HepG2 (cell line): Measurements from ENCODE around the gene SLC35G2. TPM values are rescaled to one million over a fixed set of nuclear protein-coding genes. Genes with fewer than 3 reads are reported as not detected.
A peak's percentile ranks its signal among the peaks of the same experiment; 100 is the strongest.

Experiments
- CAMTA2 ChIP-seq: sonication (generic); formaldehyde crosslinking; IDR thresholded peaks from 2 replicates; pipeline ENCODE4 v1.4.0; 2020; ENCODE audit warnings: mild to moderate bottlenecking, missing genetic modification reagents, borderline replicate concordance
- GATAD2A ChIP-seq: IDR thresholded peaks from 2 replicates; pipeline ENCODE4 v1.6.1; 2016
- JUND ChIP-seq: sonication (generic); formaldehyde crosslinking; IDR thresholded peaks from 2 replicates; pipeline ENCODE4 v1.8.0; 2022; ENCODE audit warnings: mild to moderate bottlenecking, missing genetic modification reagents
- MATR3 ChIP-seq: sonication (generic); formaldehyde crosslinking; IDR thresholded peaks from 2 replicates; pipeline ENCODE4 v1.4.0; 2020; ENCODE audit warnings: missing genetic modification reagents
- MIXL1 ChIP-seq: IDR thresholded peaks from 2 replicates; pipeline ENCODE4 v1.6.1; 2016
- NR3C1 ChIP-seq: sonication (generic); formaldehyde crosslinking; IDR thresholded peaks from 2 replicates; pipeline ENCODE4 v1.4.0; 2020; ENCODE audit warnings: missing genetic modification reagents
- RFXANK ChIP-seq: IDR thresholded peaks from 2 replicates; pipeline ENCODE4 v1.6.1; 2016
- SIN3A ChIP-seq: IDR thresholded peaks from 2 replicates; pipeline ENCODE4 v1.6.1; 2011; ENCODE audit warnings: low read depth, mild to moderate bottlenecking, control low read depth, low read length, borderline replicate concordance
- SRSF1 ChIP-seq: fragments of 200-400 bp; formaldehyde crosslinking; optimal IDR thresholded peaks from 2 replicates; pipeline ENCODE3; 2017; ENCODE audit warnings: mild to moderate bottlenecking, low read depth, low read length, moderate library complexity
- TAF1 ChIP-seq: sonication (generic); formaldehyde crosslinking; IDR thresholded peaks from 2 replicates; pipeline ENCODE4 v1.4.0; 2020; ENCODE audit warnings: missing genetic modification reagents
- TSC22D2 ChIP-seq: sonication (generic); formaldehyde crosslinking; IDR thresholded peaks from 2 replicates; pipeline ENCODE4 v1.5.1; 2020; ENCODE audit warnings: missing genetic modification reagents, mild to moderate bottlenecking, borderline replicate concordance
- ZNF124 ChIP-seq: sonication (generic); formaldehyde crosslinking; IDR thresholded peaks from 2 replicates; pipeline ENCODE4 v1.4.0; 2020; ENCODE audit warnings: missing genetic modification reagents
- ZNF343 ChIP-seq: sonication (generic); formaldehyde crosslinking; IDR thresholded peaks from 2 replicates; pipeline ENCODE4 v1.4.0; 2020; ENCODE audit warnings: mild to moderate bottlenecking, missing genetic modification reagents
- ZNF431 ChIP-seq: sonication (generic); formaldehyde crosslinking; IDR thresholded peaks from 2 replicates; pipeline ENCODE4 v1.9.0; 2022; ENCODE audit warnings: missing genetic modification reagents, low read depth, mild to moderate bottlenecking, borderline replicate concordance
- ZNF501 ChIP-seq: sonication (generic); formaldehyde crosslinking; IDR thresholded peaks from 2 replicates; pipeline ENCODE4 v1.5.1; 2020; ENCODE audit warnings: mild to moderate bottlenecking, moderate library complexity, missing genetic modification reagents
- ZNF567 ChIP-seq: sonication (generic); formaldehyde crosslinking; IDR thresholded peaks from 2 replicates; pipeline ENCODE4 v1.8.1; 2023; ENCODE audit warnings: mild to moderate bottlenecking, missing genetic modification reagents, borderline replicate concordance
- ZNF569 ChIP-seq: sonication (generic); formaldehyde crosslinking; IDR thresholded peaks from 2 replicates; pipeline ENCODE4 v1.5.0; 2020; ENCODE audit warnings: mild to moderate bottlenecking, missing genetic modification reagents, moderate library complexity, borderline replicate concordance
- ZNF709 ChIP-seq: sonication (generic); formaldehyde crosslinking; IDR thresholded peaks from 2 replicates; pipeline ENCODE4 v1.5.0; 2020; ENCODE audit warnings: mild to moderate bottlenecking, missing genetic modification reagents
- polyA plus RNA-seq, 8 experiments: library from polyadenylated mRNA; depleted of rRNA in 3 of 8; stranded (reverse) in 7 of 8; unstranded in 1 of 8; fragments of >200 nt; fragmentation: Illumina TruSeq in 4 of 8; extraction: Trizol in 4 of 8; gene quantifications; 2 replicates each; pipeline versions ENCODE4 v1.2.1 to v1.2.3, GENCODE V29; 2011 to 2016; ENCODE audit warnings: low read depth in 4 of 8, missing spikeins in 1 of 8, mixed read lengths in 1 of 8; ENCODE audit not compliant: insufficient read depth in 1 of 8
- total RNA-seq, 5 experiments: library from RNA; depleted of rRNA; stranded (reverse); fragments of >200 nt; fragmentation: Illumina TruSeq; extraction: Trizol; gene quantifications; 2 replicates each; pipeline ENCODE4 v1.2.3, GENCODE V29; 2016; ENCODE audit warnings: low read depth in 1 of 5
- TF ChIP-seq, protein P1 (sequence below), 2 experiments: sonication (generic) in 1 of 2; formaldehyde crosslinking in 1 of 2; IDR thresholded peaks; 2 replicates each; pipeline versions ENCODE4 v1.6.1 to v1.9.0; 2014 to 2022; ENCODE audit warnings: antibody characterized with exemption in 1 of 2, borderline replicate concordance in 1 of 2, inconsistent platforms in 1 of 2, low read depth in 1 of 2, missing genetic modification reagents in 1 of 2
- TF ChIP-seq, protein P2 (sequence below): sonication (generic); formaldehyde crosslinking; IDR thresholded peaks from 2 replicates; pipeline ENCODE4 v1.5.0; 2020; ENCODE audit warnings: missing genetic modification reagents, mild to moderate bottlenecking, borderline replicate concordance
- TF ChIP-seq, protein P3 (sequence below): sonication (generic); formaldehyde crosslinking; IDR thresholded peaks from 2 replicates; pipeline ENCODE4 v1.5.1; 2020; ENCODE audit warnings: mild to moderate bottlenecking, moderate library complexity, missing genetic modification reagents

SLC35G2 gene
- total and polyA plus RNA-seq, 2 of the 13 experiments (the other 11 are each of a cell fraction or from before 2014, with no cell fraction given), result 7.6 to 10.3 TPM

DNA sequence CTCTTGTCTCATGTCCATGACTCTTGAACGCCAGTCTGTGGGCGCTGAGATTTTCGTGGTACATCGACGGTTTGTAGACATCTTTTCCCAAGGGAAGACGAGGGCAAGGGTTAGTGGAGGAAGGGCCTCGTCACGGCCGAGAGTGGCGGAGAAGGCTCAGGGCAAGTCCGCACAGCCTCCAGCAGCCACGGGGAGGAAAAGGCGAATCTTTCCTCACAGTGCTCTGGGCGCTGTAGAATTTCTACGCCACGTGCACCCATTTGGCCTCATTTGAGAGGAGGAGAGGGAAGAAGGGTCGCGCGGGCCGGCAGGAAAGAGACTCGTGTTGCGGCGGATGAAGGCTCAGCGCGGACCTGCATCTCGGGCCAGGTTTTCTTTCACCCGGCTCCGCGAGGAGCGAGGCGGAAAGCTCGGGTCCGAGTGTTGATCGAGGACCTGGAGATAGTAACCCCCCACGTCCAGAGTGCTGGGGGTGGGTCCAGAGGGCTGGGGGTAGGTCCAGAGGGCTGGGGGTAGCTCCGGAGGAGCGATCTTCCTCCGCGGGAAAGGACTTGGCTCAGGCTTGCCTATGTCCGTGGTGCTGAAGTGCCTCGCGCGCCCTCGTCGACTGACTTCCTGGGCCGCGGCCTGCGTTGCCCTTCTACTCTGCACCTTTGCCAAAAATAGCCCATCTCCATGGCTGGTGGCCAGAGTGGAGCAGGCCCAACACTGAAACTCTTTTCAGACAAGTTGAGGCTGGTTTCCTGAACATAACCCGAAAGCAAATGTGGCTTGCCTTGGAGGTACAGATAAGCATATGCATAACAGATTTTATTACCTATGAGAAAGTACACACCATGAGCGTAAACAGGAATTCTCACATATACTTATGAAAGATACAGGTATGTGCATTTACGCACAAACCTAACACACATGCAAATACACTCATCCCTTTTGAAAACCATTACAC is 1.1 kb downstream of the SLC35G2 start (continued):
- TF ChIP-seq SIN3A (peak; percentile 71; the same call in 1 of the 2 replicates), RFXANK (CRISPR knock-in tag) (no peak), GATAD2A (CRISPR knock-in tag) (peak; percentile 34; the same call in 1 of the 2 replicates), JUND (CRISPR knock-in tag) (no peak), ZNF343 (0 out of 2 replicates have a peak, but pooled peaks have one; percentile 41), MATR3 (CRISPR knock-in tag) (no peak), SRSF1 (no peak), MIXL1 (CRISPR knock-in tag) (no peak), ZNF709 (CRISPR knock-in tag) (no peak), ZNF567 (CRISPR knock-in tag) (no peak), ZNF501 (peak; percentile 88), TAF1 (no peak), TSC22D2 (CRISPR knock-in tag) (no peak), ZNF431 (CRISPR knock-in tag) (no peak), ZNF124 (CRISPR knock-in tag) (0 out of 2 replicates have a peak, but pooled peaks have one; percentile 32), ZNF569 (CRISPR knock-in tag) (no peak), CAMTA2 (CRISPR knock-in tag) (peak; percentile 50; the same call in 1 of the 2 replicates), NR3C1 (CRISPR knock-in tag) (no peak)
- TF ChIP-seq, protein P1, sequence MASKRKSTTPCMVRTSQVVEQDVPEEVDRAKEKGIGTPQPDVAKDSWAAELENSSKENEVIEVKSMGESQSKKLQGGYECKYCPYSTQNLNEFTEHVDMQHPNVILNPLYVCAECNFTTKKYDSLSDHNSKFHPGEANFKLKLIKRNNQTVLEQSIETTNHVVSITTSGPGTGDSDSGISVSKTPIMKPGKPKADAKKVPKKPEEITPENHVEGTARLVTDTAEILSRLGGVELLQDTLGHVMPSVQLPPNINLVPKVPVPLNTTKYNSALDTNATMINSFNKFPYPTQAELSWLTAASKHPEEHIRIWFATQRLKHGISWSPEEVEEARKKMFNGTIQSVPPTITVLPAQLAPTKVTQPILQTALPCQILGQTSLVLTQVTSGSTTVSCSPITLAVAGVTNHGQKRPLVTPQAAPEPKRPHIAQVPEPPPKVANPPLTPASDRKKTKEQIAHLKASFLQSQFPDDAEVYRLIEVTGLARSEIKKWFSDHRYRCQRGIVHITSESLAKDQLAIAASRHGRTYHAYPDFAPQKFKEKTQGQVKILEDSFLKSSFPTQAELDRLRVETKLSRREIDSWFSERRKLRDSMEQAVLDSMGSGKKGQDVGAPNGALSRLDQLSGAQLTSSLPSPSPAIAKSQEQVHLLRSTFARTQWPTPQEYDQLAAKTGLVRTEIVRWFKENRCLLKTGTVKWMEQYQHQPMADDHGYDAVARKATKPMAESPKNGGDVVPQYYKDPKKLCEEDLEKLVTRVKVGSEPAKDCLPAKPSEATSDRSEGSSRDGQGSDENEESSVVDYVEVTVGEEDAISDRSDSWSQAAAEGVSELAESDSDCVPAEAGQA (IDR thresholded peaks at IDR 0.05; ENCODE audit: low read depth), result no peak
- TF ChIP-seq, protein P1 (CRISPR knock-in tag; IDR thresholded peaks at IDR 0.05; ENCODE audit: borderline replicate concordance), result no peak
- TF ChIP-seq, protein P2, sequence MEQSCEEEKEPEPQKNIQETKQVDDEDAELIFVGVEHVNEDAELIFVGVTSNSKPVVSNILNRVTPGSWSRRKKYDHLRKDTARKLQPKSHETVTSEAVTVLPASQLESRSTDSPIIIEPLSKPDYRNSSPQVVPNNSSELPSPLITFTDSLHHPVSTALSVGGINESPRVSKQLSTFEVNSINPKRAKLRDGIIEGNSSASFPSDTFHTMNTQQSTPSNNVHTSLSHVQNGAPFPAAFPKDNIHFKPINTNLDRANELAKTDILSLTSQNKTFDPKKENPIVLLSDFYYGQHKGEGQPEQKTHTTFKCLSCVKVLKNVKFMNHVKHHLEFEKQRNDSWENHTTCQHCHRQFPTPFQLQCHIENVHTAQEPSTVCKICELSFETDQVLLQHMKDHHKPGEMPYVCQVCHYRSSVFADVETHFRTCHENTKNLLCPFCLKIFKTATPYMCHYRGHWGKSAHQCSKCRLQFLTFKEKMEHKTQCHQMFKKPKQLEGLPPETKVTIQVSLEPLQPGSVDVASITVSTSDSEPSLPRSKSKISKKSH (CRISPR knock-in tag), result no peak
- TF ChIP-seq, protein P3, sequence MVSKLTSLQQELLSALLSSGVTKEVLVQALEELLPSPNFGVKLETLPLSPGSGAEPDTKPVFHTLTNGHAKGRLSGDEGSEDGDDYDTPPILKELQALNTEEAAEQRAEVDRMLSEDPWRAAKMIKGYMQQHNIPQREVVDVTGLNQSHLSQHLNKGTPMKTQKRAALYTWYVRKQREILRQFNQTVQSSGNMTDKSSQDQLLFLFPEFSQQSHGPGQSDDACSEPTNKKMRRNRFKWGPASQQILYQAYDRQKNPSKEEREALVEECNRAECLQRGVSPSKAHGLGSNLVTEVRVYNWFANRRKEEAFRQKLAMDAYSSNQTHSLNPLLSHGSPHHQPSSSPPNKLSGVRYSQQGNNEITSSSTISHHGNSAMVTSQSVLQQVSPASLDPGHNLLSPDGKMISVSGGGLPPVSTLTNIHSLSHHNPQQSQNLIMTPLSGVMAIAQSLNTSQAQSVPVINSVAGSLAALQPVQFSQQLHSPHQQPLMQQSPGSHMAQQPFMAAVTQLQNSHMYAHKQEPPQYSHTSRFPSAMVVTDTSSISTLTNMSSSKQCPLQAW (CRISPR knock-in tag), result no peak
